Stimulated activated CD8-positive, alpha-beta memory T cell treated with anti-CD3 and anti-CD28 coated beads, Interleukin-15, amount 100 ng/mL, for 48 hours (primary cell): Measurements from ENCODE around the gene PLPP1.

ENCODE experiments used
- DNase-seq, 2 donors: peaks; one replicate each; pipeline ENCODE4 v3.0.0-alpha.2; 2020; ENCODE audit warnings: low read depth in 2 of 2

PLPP1 gene

GRCh38 chr5:55450050-55450765 is 84.6 kb downstream of the PLPP1 start:
- no peak for DNase-seq

- no peak for DNase-seq
Observed at GRCh38 chr5:55446640-55447351, 88.0 kb downstream of the PLPP1 start.

- no peak for DNase-seq
Observed at GRCh38 chr5:55445791-55446190, 89.0 kb downstream of the PLPP1 start.

- DNase-seq = no peak
Observed at GRCh38 chr5:55441954-55442353, 92.8 kb downstream of the PLPP1 start.

- DNase-seq = no peak
Observed at GRCh38 chr5:55441107-55441771, 93.5 kb downstream of the PLPP1 start.

- no peak for DNase-seq
Observed at GRCh38 chr5:55440188-55440646, 94.5 kb downstream of the PLPP1 start.

GRCh38 chr5:55438998-55439397 is 95.8 kb downstream of the PLPP1 start:
- no peak for DNase-seq

- no peak for DNase-seq
Observed at GRCh38 chr5:55437859-55438206, 96.9 kb downstream of the PLPP1 start.

GRCh38 chr5:55437452-55437851 is 97.3 kb downstream of the PLPP1 start:
- DNase-seq = no peak

GRCh38 chr5:55432549-55432948 is 102.2 kb downstream of the PLPP1 start:
- DNase-seq = no peak

GRCh38 chr5:55429613-55430253 is 105.0 kb downstream of the PLPP1 start:
- DNase-seq = no peak

GRCh38 chr5:55429221-55429612 is 105.5 kb downstream of the PLPP1 start:
- DNase-seq = no peak

- no peak for DNase-seq
Observed at GRCh38 chr5:55427157-55427556, 107.6 kb downstream of the PLPP1 start.

- DNase-seq = no peak
Observed at GRCh38 chr5:55426455-55426854, 108.3 kb downstream of the PLPP1 start.

- DNase-seq = peak; percentile 11 to 15
Observed at GRCh38 chr5:55421074-55421529, 113.7 kb downstream of the PLPP1 start.

- DNase-seq = no peak
Observed at GRCh38 chr5:55418994-55419968, 115.5 kb downstream of the PLPP1 start.

- no peak for DNase-seq
Observed at GRCh38 chr5:55416306-55416705, 118.5 kb downstream of the PLPP1 start.

- DNase-seq = no peak
Observed at GRCh38 chr5:55415071-55415470, 119.7 kb downstream of the PLPP1 start.

- DNase-seq = no peak
Observed at GRCh38 chr5:55413644-55414043, 121.1 kb downstream of the PLPP1 start.

GRCh38 chr5:55411876-55412275 is 122.9 kb downstream of the PLPP1 start:
- no peak for DNase-seq

GRCh38 chr5:55410845-55411244 is 123.9 kb downstream of the PLPP1 start:
- no peak for DNase-seq
